Measurements from ENCODE around the gene CCR5.

DNA sequence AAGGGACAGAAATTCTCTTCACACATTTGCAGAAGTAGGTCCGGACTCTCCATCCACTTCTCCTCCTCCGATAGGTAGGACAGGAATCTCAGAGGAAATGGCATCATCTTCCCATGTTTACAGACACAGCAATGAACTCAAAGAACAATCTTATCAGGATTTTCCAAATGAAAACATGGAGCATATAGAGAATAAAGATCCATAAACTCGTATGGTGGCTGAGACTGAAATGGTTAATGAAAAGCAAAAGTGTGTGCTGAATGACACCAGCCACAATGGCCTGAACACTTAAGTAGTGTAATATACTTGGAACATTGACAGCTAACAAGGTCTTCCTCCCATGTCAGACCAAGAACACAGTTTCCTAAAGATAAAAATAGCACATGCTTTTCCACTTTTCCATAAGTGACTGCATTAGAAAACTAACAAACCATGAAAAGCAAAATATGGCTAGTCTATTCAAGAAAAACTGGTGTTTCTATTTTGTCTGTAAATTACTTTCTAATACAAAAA lies 42.1 kb downstream of the CCR5 start:
- TF ChIP-seq, protein P1, sequence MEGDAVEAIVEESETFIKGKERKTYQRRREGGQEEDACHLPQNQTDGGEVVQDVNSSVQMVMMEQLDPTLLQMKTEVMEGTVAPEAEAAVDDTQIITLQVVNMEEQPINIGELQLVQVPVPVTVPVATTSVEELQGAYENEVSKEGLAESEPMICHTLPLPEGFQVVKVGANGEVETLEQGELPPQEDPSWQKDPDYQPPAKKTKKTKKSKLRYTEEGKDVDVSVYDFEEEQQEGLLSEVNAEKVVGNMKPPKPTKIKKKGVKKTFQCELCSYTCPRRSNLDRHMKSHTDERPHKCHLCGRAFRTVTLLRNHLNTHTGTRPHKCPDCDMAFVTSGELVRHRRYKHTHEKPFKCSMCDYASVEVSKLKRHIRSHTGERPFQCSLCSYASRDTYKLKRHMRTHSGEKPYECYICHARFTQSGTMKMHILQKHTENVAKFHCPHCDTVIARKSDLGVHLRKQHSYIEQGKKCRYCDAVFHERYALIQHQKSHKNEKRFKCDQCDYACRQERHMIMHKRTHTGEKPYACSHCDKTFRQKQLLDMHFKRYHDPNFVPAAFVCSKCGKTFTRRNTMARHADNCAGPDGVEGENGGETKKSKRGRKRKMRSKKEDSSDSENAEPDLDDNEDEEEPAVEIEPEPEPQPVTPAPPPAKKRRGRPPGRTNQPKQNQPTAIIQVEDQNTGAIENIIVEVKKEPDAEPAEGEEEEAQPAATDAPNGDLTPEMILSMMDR (IDR thresholded peaks at IDR 0.05): no peak
- TF ChIP-seq, protein P2, sequence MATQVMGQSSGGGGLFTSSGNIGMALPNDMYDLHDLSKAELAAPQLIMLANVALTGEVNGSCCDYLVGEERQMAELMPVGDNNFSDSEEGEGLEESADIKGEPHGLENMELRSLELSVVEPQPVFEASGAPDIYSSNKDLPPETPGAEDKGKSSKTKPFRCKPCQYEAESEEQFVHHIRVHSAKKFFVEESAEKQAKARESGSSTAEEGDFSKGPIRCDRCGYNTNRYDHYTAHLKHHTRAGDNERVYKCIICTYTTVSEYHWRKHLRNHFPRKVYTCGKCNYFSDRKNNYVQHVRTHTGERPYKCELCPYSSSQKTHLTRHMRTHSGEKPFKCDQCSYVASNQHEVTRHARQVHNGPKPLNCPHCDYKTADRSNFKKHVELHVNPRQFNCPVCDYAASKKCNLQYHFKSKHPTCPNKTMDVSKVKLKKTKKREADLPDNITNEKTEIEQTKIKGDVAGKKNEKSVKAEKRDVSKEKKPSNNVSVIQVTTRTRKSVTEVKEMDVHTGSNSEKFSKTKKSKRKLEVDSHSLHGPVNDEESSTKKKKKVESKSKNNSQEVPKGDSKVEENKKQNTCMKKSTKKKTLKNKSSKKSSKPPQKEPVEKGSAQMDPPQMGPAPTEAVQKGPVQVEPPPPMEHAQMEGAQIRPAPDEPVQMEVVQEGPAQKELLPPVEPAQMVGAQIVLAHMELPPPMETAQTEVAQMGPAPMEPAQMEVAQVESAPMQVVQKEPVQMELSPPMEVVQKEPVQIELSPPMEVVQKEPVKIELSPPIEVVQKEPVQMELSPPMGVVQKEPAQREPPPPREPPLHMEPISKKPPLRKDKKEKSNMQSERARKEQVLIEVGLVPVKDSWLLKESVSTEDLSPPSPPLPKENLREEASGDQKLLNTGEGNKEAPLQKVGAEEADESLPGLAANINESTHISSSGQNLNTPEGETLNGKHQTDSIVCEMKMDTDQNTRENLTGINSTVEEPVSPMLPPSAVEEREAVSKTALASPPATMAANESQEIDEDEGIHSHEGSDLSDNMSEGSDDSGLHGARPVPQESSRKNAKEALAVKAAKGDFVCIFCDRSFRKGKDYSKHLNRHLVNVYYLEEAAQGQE (IDR thresholded peaks at IDR 0.05; ENCODE audit: insufficient read depth in 1 of 2, low read depth in 2 of 2, low read length in 1 of 2): no peak

Measured in Panc1 (cell line).